HepG2 (cell line): ENCODE data around the gene INPP4B. TPM values are rescaled to one million over a fixed set of nuclear protein-coding genes. Genes with fewer than 3 reads are reported as not detected.

Experiments used
- ATAC-seq: fragments of 200-7000 bp; cut with Tn5 transposase; 3 replicates; pipeline ENCODE4 v1.9.1; 2020; ENCODE audit warnings: mild to moderate bottlenecking, moderate library complexity
- BruUV-seq: library from RNA; stranded (reverse); fragments of 400-500 nt; replicated peaks from 2 replicates; lab custom pipeline; 2021; lab: Mats Ljungman, UMichigan
- CTCF ChIA-PET: fragments of 300-600 bp; formaldehyde crosslinking; extraction: SDS; loops from one replicate; lab custom pipeline; 2021; ENCODE audit warnings: low total read pairs, inconsistent platforms, low intra/inter-chr PET ratio; lab: Yijun Ruan, JAX
- POLR2A ChIA-PET: fragments of 350-600 bp; sonication (Branson Sonifier 250); formaldehyde crosslinking; loops from one replicate; lab custom pipeline; 2020; ENCODE audit warnings: antibody characterized with exemption, inconsistent platforms; lab: Yijun Ruan, JAX
- DNase-seq: peaks from one replicate; pipeline ENCODE4 v3.0.0-alpha.2; 2015; ENCODE audit warnings: low spot score
- FAIRE-seq: peaks from 3 replicates; lab custom pipeline; 2011; peaks lifted over from hg19 to GRCh38; lab: Jason Lieb, UNC
- H2AFZ ChIP-seq: one replicate; pipeline ENCODE4 v1.6.1; 2011; ENCODE audit warnings: low read length, inconsistent platforms
- H3K27ac ChIP-seq: fragments of 300-600 bp; 3 replicates; pipeline ENCODE4 v1.8.0; 2011; ENCODE audit warnings: mixed run types, mild to moderate bottlenecking, mixed read lengths, low read length, inconsistent platforms; ENCODE audit not compliant: insufficient read depth; ENCODE audit errors: extremely low read length
- H3K27me3 ChIP-seq, 2 experiments: fragments of 200-600 bp in 1 of 2; 2 replicates in 1 of 2; 3 replicates in 1 of 2; pipeline versions ENCODE4 v1.6.0 to v1.8.0; 2011; ENCODE audit warnings: low read length in 2 of 2, mild to moderate bottlenecking in 2 of 2, moderate library complexity in 2 of 2, inconsistent platforms in 1 of 2; ENCODE audit not compliant: insufficient read depth in 2 of 2, control insufficient read depth in 1 of 2
- H3K36me3 ChIP-seq, 2 experiments: fragments of 200-600 bp in 1 of 2; replicated peaks in 1 of 2; 2 replicates in 1 of 2; 3 replicates in 1 of 2; pipeline versions ENCODE4 v1.5.1 to v1.8.0; 2011; ENCODE audit warnings: low read length in 2 of 2, inconsistent platforms in 1 of 2; ENCODE audit not compliant: insufficient read depth in 2 of 2, control insufficient read depth in 1 of 2
- H3K4me1 ChIP-seq: 2 replicates; pipeline ENCODE4 v1.5.1; 2012; ENCODE audit warnings: low read length, inconsistent platforms; ENCODE audit not compliant: insufficient read depth
- H3K4me2 ChIP-seq: 2 replicates; pipeline ENCODE4 v1.6.0; 2011; ENCODE audit warnings: low read depth, low read length, inconsistent platforms
- H3K4me3 ChIP-seq, 3 experiments: fragments of 200-600 bp in 1 of 3; sonication (generic), shearing (Covaris generic) in 1 of 3; replicated peaks in 1 of 3; 2 replicates each; pipeline ENCODE4 v1.5.1; 2011 to 2016; ENCODE audit warnings: low read length in 3 of 3, inconsistent platforms in 2 of 3, low read depth in 2 of 3, mild to moderate bottlenecking in 2 of 3, control low read depth in 1 of 3, mixed read lengths in 1 of 3; ENCODE audit not compliant: insufficient read depth in 1 of 3
- H3K79me2 ChIP-seq: one replicate; pipeline ENCODE4 v1.6.1; 2011; ENCODE audit warnings: low read length, inconsistent platforms; ENCODE audit not compliant: insufficient read depth
- H3K9ac ChIP-seq: 2 replicates; pipeline ENCODE4 v1.6.0; 2011; ENCODE audit warnings: mild to moderate bottlenecking, low read depth, low read length, inconsistent platforms; ENCODE audit not compliant: insufficient read depth
- H3K9me3 ChIP-seq: 2 replicates; pipeline ENCODE4 v1.5.1; 2012; ENCODE audit warnings: mild to moderate bottlenecking, low read length
- H4K20me1 ChIP-seq: 2 replicates; pipeline ENCODE4 v1.6.0; 2011; ENCODE audit warnings: inconsistent platforms, mild to moderate bottlenecking, low read length, moderate library complexity; ENCODE audit not compliant: insufficient read depth
- ETV6 ChIP-seq: sonication (generic); formaldehyde crosslinking; conservative IDR thresholded peaks from 2 replicates; pipeline ENCODE4 v1.4.0; 2020; ENCODE audit warnings: missing genetic modification reagents
- GATA4 ChIP-seq: sonication (generic); IDR thresholded peaks from 2 replicates; pipeline ENCODE4 v1.6.1; 2016; ENCODE audit warnings: antibody characterized with exemption, low read depth, borderline replicate concordance
- HDAC6 ChIP-seq: fragments of 200-600 bp; sonication (generic); IDR thresholded peaks from 2 replicates; pipeline ENCODE4 v1.7.0; 2017; ENCODE audit warnings: mild to moderate bottlenecking, antibody characterized with exemption, low read length, low read depth
- HIC2 ChIP-seq: sonication (generic); formaldehyde crosslinking; IDR thresholded peaks from 2 replicates; pipeline ENCODE4 v1.9.0; 2022; ENCODE audit warnings: low read depth, missing genetic modification reagents
- IKZF4 ChIP-seq: sonication (generic); formaldehyde crosslinking; IDR thresholded peaks from 2 replicates; pipeline ENCODE4 v1.5.1; 2020; ENCODE audit warnings: borderline replicate concordance, mild to moderate bottlenecking, low read depth, missing genetic modification reagents; ENCODE audit errors: not compliant biosample characterization
- KDM3A ChIP-seq: IDR thresholded peaks from 2 replicates; pipeline ENCODE4 v1.6.1; 2018; ENCODE audit warnings: low read depth, missing compliant biosample characterization
- MEF2D ChIP-seq: sonication (generic); formaldehyde crosslinking; IDR thresholded peaks from 2 replicates; pipeline ENCODE4 v1.5.1; 2020; ENCODE audit warnings: mild to moderate bottlenecking, missing genetic modification reagents
- NFRKB ChIP-seq: fragments of 450-650 bp; IDR thresholded peaks from 2 replicates; pipeline ENCODE4 v1.6.1; 2017
- SETDB1 ChIP-seq: sonication (generic); formaldehyde crosslinking; IDR thresholded peaks from 2 replicates; pipeline ENCODE4 v1.5.1; 2020; ENCODE audit warnings: missing genetic modification reagents, mild to moderate bottlenecking, borderline replicate concordance
- SRF ChIP-seq: IDR thresholded peaks from 2 replicates; pipeline ENCODE4 v1.6.1; 2011; ENCODE audit warnings: mild to moderate bottlenecking, low read depth, low read length, moderate library complexity
- YEATS2 ChIP-seq: sonication (generic); formaldehyde crosslinking; IDR thresholded peaks from 2 replicates; pipeline ENCODE4 v1.4.0; 2020; ENCODE audit warnings: missing genetic modification reagents, borderline replicate concordance
- ZBTB46 ChIP-seq: sonication (generic); formaldehyde crosslinking; IDR thresholded peaks from 2 replicates; pipeline ENCODE4 v1.4.0; 2020; ENCODE audit warnings: mild to moderate bottlenecking, missing genetic modification reagents, borderline replicate concordance
- ZNF142 ChIP-seq: sonication (generic); formaldehyde crosslinking; IDR thresholded peaks from 2 replicates; pipeline ENCODE4 v1.4.0; 2020; ENCODE audit warnings: missing genetic modification reagents
- ZNF781 ChIP-seq: sonication (generic); formaldehyde crosslinking; IDR thresholded peaks from 2 replicates; pipeline ENCODE4 v1.5.1; 2020; ENCODE audit warnings: borderline replicate concordance, mild to moderate bottlenecking, missing genetic modification reagents; ENCODE audit errors: not compliant biosample characterization
- ZNF782 ChIP-seq: sonication (generic); formaldehyde crosslinking; IDR thresholded peaks from 2 replicates; pipeline ENCODE4 v1.4.0; 2020; ENCODE audit warnings: missing genetic modification reagents, mild to moderate bottlenecking, borderline replicate concordance
- WGBS: methylation state at CpG from one replicate; pipeline ENCODE4 v1.1.6; 2017; ENCODE audit warnings: low lambda C conversion rate; 5-methylcytosine and 5-hydroxymethylcytosine counted together
- in situ Hi-C: cut with HindIII; loops from 2 replicates; pipeline ENCODE4 v1.10.0; 2017; ENCODE audit warnings: low pct_unique_long_range_greater_than_20kb; ENCODE audit not compliant: extremely low pct_ligation_motif_present
- intact Hi-C: fragments of 100-400 bp; cut with micrococcal nuclease; formaldehyde crosslinking; loops from one replicate; pipeline ENCODE4 v1.10.0; 2022; ENCODE audit not compliant: unreplicated experiment
- polyA plus RNA-seq, 8 experiments: library from polyadenylated mRNA; depleted of rRNA in 3 of 8; stranded (reverse) in 7 of 8; unstranded in 1 of 8; fragments of >200 nt; fragmentation: Illumina TruSeq in 4 of 8; extraction: Trizol in 4 of 8; gene quantifications; 2 replicates each; pipeline versions ENCODE4 v1.2.1 to v1.2.3, GENCODE V29; 2011 to 2016; ENCODE audit warnings: low read depth in 4 of 8, missing spikeins in 1 of 8, mixed read lengths in 1 of 8; ENCODE audit not compliant: insufficient read depth in 1 of 8
- total RNA-seq, 5 experiments: library from RNA; depleted of rRNA; stranded (reverse); fragments of >200 nt; fragmentation: Illumina TruSeq; extraction: Trizol; gene quantifications; 2 replicates each; pipeline ENCODE4 v1.2.3, GENCODE V29; 2016; ENCODE audit warnings: low read depth in 1 of 5

The INPP4B gene
- total and polyA plus RNA-seq, 2 of the 13 experiments (the other 11 are each of a cell fraction or from before 2014, with no cell fraction given) = not detected

GRCh38 chr4:142467088-142467487 is 379.0 kb downstream of the INPP4B start:
- BruUV-seq = no TSS peak
- Histone ChIP-seq H3K27ac (no peak overlapping the region), H3K79me2 (no peaks in the 10 kb centered on the region), H3K4me2 (no peak overlapping the region), H3K36me3 (no peaks in the 10 kb centered on the region), H3K9me3 (no peaks in the 10 kb centered on the region), H3K4me3 (no peak overlapping the region), H3K9ac (no peak overlapping the region), H2AFZ (no peak overlapping the region), H4K20me1 (no peaks in the 10 kb centered on the region), H3K27me3 (no peaks in the 10 kb centered on the region), H3K4me1 (no peaks in the 10 kb centered on the region)
- FAIRE-seq (no peak), ATAC-seq (no peak), DNase-seq (no peak)
- WGBS = 0% methylated on average over 1 of the region's 4 CpGs
- in situ Hi-C loops (no loop called here), intact Hi-C loops (no loop called here)
- ChIA-PET CTCF (no interaction called here), POLR2A (no interaction called here)
- no peak for TF ChIP-seq KDM3A (CRISPR knock-in tag)
- no peak for TF ChIP-seq HDAC6
- TF ChIP-seq ZNF142 = no peak
- TF ChIP-seq ZBTB46 (CRISPR knock-in tag) = no peak
- no peak for TF ChIP-seq ZNF781 (CRISPR knock-in tag)
- TF ChIP-seq GATA4 = no peak
- no peak for TF ChIP-seq SRF
- no peak for TF ChIP-seq SETDB1 (CRISPR knock-in tag)
- TF ChIP-seq HIC2 (CRISPR knock-in tag) = no peak
- TF ChIP-seq YEATS2 (CRISPR knock-in tag) = no peak
- no peak for TF ChIP-seq NFRKB
- no peak for TF ChIP-seq MEF2D
- no peak for TF ChIP-seq IKZF4 (CRISPR knock-in tag)
- TF ChIP-seq ETV6 (CRISPR knock-in tag) = no peak
- TF ChIP-seq ZNF782 (CRISPR knock-in tag) = no peak
